Measurements from ENCODE around the gene FMN2.
"Not testable (repeated sequence)": the region's sequence is repeated elsewhere in the genome, so short reads cannot be mapped to it uniquely, and the experiment has no call there.

Gene FMN2

GRCh38 chr1:240320659-240321058, 229.0 kb downstream of the FMN2 start:
- DNase-seq = no peak

- no peak for DNase-seq
These were observed 231.3 kb downstream of the FMN2 start for GRCh38 chr1:240322943-240323342.

- not testable (repeated sequence) for DNase-seq
These were observed 236.7 kb downstream of the FMN2 start for GRCh38 chr1:240328382-240328781.

- no peak for DNase-seq
These were observed 237.8 kb downstream of the FMN2 start for GRCh38 chr1:240329443-240329842.

- no peak for DNase-seq
These were observed 241.0 kb downstream of the FMN2 start for GRCh38 chr1:240332672-240333071.

- DNase-seq = no peak
These were observed 246.1 kb downstream of the FMN2 start for GRCh38 chr1:240337781-240338180.

GRCh38 chr1:240338837-240339236, 247.2 kb downstream of the FMN2 start:
- no peak for DNase-seq

- no peak for DNase-seq
These were observed 249.9 kb downstream of the FMN2 start for GRCh38 chr1:240341365-240342250.

- DNase-seq = no peak
These were observed 250.6 kb downstream of the FMN2 start for GRCh38 chr1:240342251-240342625.

- no peak for DNase-seq
These were observed 251.4 kb downstream of the FMN2 start for GRCh38 chr1:240343045-240343444.

- DNase-seq = no peak
These were observed 252.3 kb downstream of the FMN2 start for GRCh38 chr1:240343966-240344365.

- DNase-seq = no peak
These were observed 253.2 kb downstream of the FMN2 start for GRCh38 chr1:240344918-240345317.

- DNase-seq = no peak
These were observed 258.0 kb downstream of the FMN2 start for GRCh38 chr1:240349695-240350094.

GRCh38 chr1:240350910-240351331, 259.2 kb downstream of the FMN2 start:
- no peak for DNase-seq

- no peak for DNase-seq
These were observed 260.0 kb downstream of the FMN2 start for GRCh38 chr1:240351690-240352089.

GRCh38 chr1:240352769-240353168, 261.1 kb downstream of the FMN2 start:
- DNase-seq = no peak

- DNase-seq = no peak
These were observed 264.9 kb downstream of the FMN2 start for GRCh38 chr1:240356568-240356967.

- DNase-seq = no peak
These were observed 270.4 kb downstream of the FMN2 start for GRCh38 chr1:240362046-240362445.

GRCh38 chr1:240362826-240363225, 271.1 kb downstream of the FMN2 start:
- no peak for DNase-seq

- no peak for DNase-seq
These were observed 271.6 kb downstream of the FMN2 start for GRCh38 chr1:240363315-240363714.

GRCh38 chr1:240363914-240364313, 272.2 kb downstream of the FMN2 start:
- no peak for DNase-seq

GRCh38 chr1:240366636-240367035, 275.0 kb downstream of the FMN2 start:
- DNase-seq = no peak

GRCh38 chr1:240385551-240385950, 293.9 kb downstream of the FMN2 start:
- DNase-seq = no peak

- no peak for DNase-seq
These were observed 294.6 kb downstream of the FMN2 start for GRCh38 chr1:240385985-240386978.

All from NCI-H524 treated with DMSO at 0.1 percent for 48 hours (cell line).